ENCODE data around the gene ACOX1. TPM values are rescaled to one million over a fixed set of nuclear protein-coding genes. Genes with fewer than 3 reads are reported as not detected.

The ACOX1 gene
- total RNA-seq, 6 donors from 2014 or later, result 33.2 to 84.2 (median 57.4) TPM

DNA sequence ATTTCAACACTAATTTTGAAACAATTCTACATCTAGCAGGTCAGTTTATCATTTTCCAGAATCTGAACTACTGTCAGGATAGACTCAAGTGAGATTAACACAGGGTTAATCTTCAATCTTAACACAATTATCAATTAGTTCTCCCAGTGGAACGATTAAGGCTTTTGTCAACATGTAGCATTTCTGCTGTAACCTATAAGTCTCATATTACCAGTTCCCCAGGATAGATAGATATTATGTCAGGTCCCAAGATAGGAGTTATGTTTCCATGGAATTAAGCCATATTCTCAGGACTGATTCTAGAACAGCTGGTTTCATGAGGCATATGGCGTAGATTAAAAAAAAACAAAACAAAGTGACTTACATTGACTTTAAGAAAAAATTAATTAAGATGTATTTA lies 33.8 kb downstream of the ACOX1 start:
- WGBS, 2 donors, result 70 to 80% methylated on average over 2 of the region's 2 CpGs
- Histone ChIP-seq H3K9me3 (no peaks in the 10 kb centered on the region), H3K27me3 (no peaks in the 10 kb centered on the region), H3K36me3 (peaks cover 13 to 51% (median 45%) of the 10 kb centered on the region in 4 donors), H3K4me3 (no peak overlapping the region), H3K27ac (no peak overlapping the region), H3K4me1 (peaks cover 6 to 14% (median 13%) of the 10 kb centered on the region in 4 donors)
- no peak for ATAC-seq (ENCODE audit: low FRiP score in 2 of 2)
- TF ChIP-seq POLR2AphosphoS5 (IDR thresholded peaks at IDR 0.05) (no peak), EP300 (IDR thresholded peaks at IDR 0.05) (no peak), POLR2A (IDR thresholded peaks at IDR 0.05) (no peak)
- TF ChIP-seq, protein P1, sequence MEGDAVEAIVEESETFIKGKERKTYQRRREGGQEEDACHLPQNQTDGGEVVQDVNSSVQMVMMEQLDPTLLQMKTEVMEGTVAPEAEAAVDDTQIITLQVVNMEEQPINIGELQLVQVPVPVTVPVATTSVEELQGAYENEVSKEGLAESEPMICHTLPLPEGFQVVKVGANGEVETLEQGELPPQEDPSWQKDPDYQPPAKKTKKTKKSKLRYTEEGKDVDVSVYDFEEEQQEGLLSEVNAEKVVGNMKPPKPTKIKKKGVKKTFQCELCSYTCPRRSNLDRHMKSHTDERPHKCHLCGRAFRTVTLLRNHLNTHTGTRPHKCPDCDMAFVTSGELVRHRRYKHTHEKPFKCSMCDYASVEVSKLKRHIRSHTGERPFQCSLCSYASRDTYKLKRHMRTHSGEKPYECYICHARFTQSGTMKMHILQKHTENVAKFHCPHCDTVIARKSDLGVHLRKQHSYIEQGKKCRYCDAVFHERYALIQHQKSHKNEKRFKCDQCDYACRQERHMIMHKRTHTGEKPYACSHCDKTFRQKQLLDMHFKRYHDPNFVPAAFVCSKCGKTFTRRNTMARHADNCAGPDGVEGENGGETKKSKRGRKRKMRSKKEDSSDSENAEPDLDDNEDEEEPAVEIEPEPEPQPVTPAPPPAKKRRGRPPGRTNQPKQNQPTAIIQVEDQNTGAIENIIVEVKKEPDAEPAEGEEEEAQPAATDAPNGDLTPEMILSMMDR (IDR thresholded peaks at IDR 0.05), result no peak
- no peak for DNase-seq

- H3K4me1 ChIP-seq, result peaks cover 9 to 18% (median 16%) of the 10 kb centered on the region in 4 donors
- H3K9me3 ChIP-seq, result no peaks in the 10 kb centered on the region
- no peak for DNase-seq
- H3K4me3 ChIP-seq, result no peak overlapping the region
- no peak for ATAC-seq (ENCODE audit: low FRiP score in 2 of 2)
- 87 to 88% methylated on average over 1 of the region's 1 CpG for WGBS, 2 donors
- H3K27me3 ChIP-seq, result no peaks in the 10 kb centered on the region
- H3K27ac ChIP-seq, result peak overlapping the region in 1 of 4 donors; percentile 35
- H3K36me3 ChIP-seq, result peaks cover 0 to 34% (median 28%) of the 10 kb centered on the region in 4 donors
- no peak for TF ChIP-seq POLR2AphosphoS5 (IDR thresholded peaks at IDR 0.05)
- no peak for TF ChIP-seq EP300 (IDR thresholded peaks at IDR 0.05)
- no peak for TF ChIP-seq POLR2A (IDR thresholded peaks at IDR 0.05)
- TF ChIP-seq, protein P1 (IDR thresholded peaks at IDR 0.05), result no peak
Observed at GRCh38 chr17:75943491-75943890, 35.5 kb downstream of the ACOX1 start.

GRCh38 chr17:75942473-75942872 lies 36.5 kb downstream of the ACOX1 start:
- TF ChIP-seq EP300 (IDR thresholded peaks at IDR 0.05) (no peak), POLR2A (IDR thresholded peaks at IDR 0.05) (no peak), POLR2AphosphoS5 (IDR thresholded peaks at IDR 0.05) (no peak)
- TF ChIP-seq, protein P1 (IDR thresholded peaks at IDR 0.05), result no peak
- H3K27me3 ChIP-seq, result no peaks in the 10 kb centered on the region
- no peak for DNase-seq
- H3K27ac ChIP-seq, result no peak overlapping the region
- H3K4me3 ChIP-seq, result no peak overlapping the region
- no peaks in the 10 kb centered on the region for H3K9me3 ChIP-seq
- no peak for ATAC-seq (ENCODE audit: low FRiP score in 2 of 2)
- WGBS, 2 donors, result 87 to 91% methylated on average over 4 of the region's 4 CpGs
- peaks cover 9 to 18% (median 16%) of the 10 kb centered on the region in 4 donors for H3K4me1 ChIP-seq
- peaks cover 0 to 24% (median 18%) of the 10 kb centered on the region in 4 donors for H3K36me3 ChIP-seq

DNA sequence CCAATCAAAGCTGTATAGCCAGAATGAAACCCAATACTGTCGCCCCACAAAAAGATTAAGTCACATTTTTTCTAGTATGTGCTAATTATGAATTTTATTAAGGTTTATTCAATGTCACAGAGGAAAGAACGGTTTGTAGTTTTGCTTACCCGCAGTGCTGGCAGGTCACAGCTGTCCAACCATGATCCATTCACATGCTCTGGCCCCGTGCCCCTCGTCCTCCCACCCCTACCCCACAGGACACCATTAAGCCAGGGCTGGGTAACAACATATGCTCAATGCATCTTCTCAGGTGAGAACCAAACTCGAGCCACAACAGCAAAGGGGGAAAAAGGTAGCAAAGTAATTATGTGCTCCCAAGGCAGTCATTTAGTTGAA lies 37.5 kb downstream of the ACOX1 start:
- no peak for ATAC-seq (ENCODE audit: low FRiP score in 2 of 2)
- Histone ChIP-seq H3K36me3 (peaks cover 0 to 13% (median 8%) of the 10 kb centered on the region in 4 donors), H3K9me3 (no peaks in the 10 kb centered on the region), H3K27ac (peak overlapping the region in 3 of 4 donors; percentile 82 to 89 (median 87)), H3K27me3 (no peaks in the 10 kb centered on the region), H3K4me1 (peaks cover 9 to 18% (median 16%) of the 10 kb centered on the region in 4 donors), H3K4me3 (peak overlapping the region in 3 of 4 donors; percentile 70 to 91 (median 81))
- DNase-seq, result no peak
- no peak for TF ChIP-seq POLR2AphosphoS5 (IDR thresholded peaks at IDR 0.05)
- TF ChIP-seq POLR2A (IDR thresholded peaks at IDR 0.05), result no peak
- no peak for TF ChIP-seq EP300 (IDR thresholded peaks at IDR 0.05)
- TF ChIP-seq, protein P1 (IDR thresholded peaks at IDR 0.05), result no peak
- WGBS, 2 donors, result 48 to 60% methylated on average over 6 of the region's 6 CpGs

Data from upper lobe of left lung (tissue), 6 donors.